HG03469 (cell line): ENCODE results near the gene EYA2.
"Not testable (repeated sequence)": the region's sequence is repeated elsewhere in the genome, so short reads cannot be mapped to it uniquely, and the experiment has no call there.

Experiments
- ATAC-seq: cut with Tn5 transposase; IDR thresholded peaks from one replicate; pipeline ENCODE4 v1.9.1; 2021; ENCODE audit warnings: mild to moderate bottlenecking, moderate library complexity, moderate number of reproducible peaks; ENCODE audit not compliant: unreplicated experiment

The EYA2 gene

DNA sequence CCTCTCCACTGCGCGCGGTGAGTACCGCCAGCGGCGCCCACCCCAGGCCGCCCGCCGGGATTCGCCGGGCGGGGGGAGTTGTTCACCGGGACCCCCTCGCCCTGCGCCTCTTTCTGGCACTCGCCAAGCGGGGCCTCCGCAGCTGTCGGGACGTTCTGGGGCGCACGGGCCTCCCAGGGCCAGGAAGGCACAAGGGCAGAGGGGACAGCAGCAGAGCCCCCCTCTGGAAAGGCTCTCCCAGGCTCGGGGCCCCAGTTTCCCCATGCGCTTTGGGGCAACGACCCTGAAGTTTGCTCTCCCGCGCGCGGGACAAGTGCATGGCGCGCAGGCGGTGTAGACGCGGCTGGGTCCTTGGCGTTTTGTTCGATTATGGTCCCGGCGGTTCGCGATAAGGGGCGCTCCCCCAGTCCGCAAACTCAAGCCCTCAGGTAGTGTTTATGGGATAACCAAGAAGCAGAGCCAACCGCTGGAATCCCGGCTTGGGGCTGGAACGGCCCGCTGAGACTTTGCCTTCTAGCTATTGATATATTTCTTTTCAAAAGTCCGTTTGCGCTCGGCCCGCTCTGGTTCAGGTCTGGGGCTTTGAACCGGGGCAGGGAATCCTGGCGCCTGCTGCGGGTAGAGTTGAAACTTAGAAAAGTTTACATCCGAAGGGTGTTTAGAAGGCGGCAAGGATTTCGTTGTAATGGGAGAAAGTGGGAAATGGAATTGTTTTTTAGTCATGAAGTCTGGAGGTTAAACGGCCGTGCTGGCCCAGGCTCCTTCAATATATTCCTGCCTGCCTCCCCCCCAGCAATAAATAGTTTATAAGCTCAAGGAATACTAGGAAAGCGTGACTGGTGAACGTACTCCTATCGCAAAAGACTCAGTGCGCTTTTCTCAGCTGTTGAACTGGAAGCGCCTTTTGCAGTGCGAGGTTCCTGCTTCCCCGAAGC, 595 bp downstream of the EYA2 start:
- ATAC-seq, result no peak

DNA sequence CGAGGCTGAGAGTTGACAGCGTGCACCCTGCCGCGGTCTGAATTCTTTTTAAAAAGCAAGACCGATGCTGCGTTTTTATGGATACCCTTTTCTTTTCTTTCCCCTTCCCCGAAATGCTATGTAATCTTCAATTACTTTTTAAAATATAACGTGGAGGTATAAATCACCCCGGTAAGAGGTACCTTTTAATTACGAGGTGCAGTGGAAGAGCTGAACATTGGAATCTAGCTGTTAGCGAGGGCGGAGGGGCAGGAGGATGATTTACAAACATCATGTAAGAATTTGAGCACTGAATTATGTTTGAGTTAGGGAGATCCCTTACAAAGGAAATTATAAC, 1.2 kb downstream of the EYA2 start:
- ATAC-seq, result no peak

DNA sequence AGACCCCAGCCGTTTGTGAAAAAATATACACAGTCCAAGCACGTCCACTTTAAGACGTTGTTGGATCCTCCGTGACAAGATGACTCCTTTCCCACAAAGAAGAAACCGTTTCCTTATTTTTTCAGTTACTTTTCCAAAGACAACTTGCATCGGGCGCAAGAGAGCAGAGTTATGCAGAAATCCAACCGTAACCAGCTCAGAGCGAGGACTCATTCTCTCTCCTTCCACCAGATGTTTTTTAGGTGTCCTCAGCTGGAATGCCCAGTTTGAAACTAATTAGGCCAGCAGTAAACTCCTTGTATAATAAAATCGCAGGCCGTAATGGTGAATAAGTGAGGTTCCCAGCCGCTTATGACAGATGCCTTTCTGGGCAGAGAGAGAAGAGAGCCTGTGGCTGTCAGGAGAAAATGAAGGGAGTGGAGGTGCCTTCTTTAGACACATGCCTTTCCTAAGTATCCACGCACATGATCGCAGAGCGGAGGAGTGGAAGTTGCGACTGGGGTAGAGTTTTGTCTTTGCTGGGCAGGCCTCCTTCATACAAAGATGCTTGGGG, 2.8 kb downstream of the EYA2 start:
- no peak for ATAC-seq

DNA sequence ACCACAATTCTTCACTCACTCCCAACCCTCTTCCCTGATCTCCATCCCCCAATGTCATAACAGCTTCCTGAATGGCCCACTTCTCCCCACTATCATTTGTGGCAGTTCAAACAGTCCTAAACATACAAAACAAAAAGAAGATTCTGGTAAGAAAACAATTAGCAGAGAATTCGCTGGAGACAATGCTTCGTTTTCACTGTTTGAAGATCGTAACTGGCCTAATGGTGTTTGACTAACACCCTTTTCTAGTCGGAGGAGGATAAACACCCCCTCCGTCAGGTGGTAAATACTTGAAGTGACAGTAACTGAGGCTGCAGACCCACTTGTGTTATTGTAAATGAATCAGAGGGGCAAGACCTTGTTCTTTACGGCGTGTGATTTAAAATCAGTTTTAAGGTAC, 3.8 kb downstream of the EYA2 start:
- no peak for ATAC-seq

DNA sequence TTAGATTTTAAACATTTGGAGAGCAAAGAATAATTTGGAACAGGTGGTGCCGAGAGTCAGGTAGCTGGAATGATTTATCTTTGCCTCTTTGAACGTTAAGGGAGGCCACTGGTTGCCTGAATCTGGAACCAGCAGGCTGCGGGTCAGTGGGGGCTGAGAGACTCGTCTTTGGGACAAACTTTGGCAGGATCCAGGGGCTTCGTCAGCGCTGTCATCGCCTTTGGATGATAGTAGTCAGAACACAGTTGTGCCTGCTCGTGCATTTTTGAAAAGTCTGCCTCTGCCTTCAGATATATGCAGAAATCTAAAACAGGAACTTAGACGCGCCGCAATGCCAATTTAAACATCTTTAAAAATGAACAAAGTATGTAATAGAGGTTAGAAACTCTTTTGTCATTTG, 5.0 kb downstream of the EYA2 start:
- no peak for ATAC-seq

DNA sequence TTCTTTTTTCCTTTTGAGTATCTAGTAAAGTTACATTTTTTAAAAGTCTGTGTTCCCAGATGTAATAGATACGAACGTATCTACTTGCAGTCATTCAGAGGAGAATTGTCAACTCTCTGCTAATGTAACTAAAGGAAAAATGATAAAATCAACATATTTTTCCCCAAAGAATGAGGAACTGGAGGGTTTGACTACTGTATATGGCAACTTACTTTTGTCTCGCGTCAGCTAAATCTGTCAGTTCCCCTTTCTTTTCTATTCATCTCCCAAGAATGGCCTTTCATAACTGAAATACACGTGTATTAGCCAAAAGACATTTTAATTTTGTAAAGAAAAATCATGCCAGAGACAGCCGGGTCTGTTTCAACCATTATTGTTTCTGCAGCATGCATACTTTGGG, 5.4 kb downstream of the EYA2 start:
- no peak for ATAC-seq

DNA sequence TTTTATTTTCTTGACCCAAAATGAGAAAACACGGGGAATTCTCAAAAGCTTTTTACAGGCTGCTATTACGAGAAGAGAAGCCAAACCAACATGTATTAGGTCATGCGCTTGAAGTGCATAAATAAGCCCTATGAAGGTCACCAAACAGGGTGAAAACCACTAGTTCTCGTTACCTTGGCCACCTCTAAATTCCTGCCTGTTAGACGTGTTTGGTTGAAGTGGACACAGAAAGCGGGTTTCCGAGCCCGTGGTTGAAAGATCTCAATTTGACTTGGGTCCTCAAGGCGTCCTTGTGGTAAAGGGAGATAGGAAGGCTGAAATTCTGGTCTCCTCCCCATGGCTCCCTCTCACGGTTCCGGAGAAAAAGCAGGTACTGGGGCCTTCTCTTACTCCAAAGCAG, 6.2 kb downstream of the EYA2 start:
- no peak for ATAC-seq

DNA sequence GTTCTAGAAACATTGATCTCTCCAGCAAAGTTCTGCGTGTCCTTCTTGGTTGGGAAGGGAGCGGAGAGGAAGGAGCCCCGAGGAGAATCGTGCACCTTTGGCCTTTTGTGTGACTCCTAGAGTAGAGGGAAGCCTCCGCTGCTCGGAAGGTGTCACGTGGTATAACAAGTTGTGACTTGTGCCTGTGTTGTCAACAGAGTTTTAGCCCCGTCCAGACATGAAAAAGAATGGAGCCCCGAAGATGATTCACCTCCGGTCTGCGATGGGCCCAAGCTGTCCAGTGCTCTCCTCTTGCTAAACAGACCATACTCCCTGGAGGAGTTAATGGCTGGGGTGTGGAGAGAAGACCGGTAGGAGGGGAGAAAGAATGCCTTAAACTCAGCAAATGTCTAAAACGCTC, 7.0 kb downstream of the EYA2 start:
- no peak for ATAC-seq

DNA sequence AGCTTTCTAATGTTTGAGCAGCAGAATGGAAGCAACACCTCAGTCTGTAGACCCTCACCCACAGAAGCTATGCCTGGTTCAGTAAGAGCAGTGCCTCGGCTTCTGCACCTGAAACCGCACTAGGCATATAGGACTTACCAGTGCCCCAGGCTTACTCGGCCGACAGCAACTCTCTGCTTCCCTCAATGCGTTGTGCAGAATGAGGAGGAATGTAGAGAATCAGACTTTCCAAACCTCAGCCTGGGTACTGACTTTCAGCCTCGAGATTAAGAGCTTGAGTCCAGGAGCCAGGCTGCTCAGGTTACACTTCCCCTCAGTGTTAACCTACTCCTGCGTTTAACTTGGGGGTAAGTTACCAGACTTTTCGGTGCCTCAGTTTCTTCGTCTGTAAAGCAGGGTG, 8.6 kb downstream of the EYA2 start:
- no peak for ATAC-seq

DNA sequence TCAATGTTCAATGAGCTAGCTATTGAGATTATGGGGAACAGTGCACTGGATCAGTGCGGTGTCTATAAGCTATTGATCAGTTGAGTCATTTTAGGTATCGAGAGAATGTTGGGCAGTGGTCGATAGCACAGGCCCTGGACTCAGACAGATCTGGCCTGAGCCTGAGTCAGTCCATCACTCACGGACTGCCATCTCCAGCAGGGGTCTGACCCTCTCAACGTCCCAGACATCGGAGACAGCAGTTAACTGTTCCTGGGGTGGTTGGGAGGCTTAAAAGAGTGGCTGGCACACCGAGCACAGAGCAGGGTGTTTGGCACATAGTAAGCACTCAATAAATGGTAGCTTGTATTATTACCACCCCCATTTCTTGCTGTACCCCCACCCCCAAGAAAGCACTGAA, 9.3 kb downstream of the EYA2 start:
- ATAC-seq, result no peak

DNA sequence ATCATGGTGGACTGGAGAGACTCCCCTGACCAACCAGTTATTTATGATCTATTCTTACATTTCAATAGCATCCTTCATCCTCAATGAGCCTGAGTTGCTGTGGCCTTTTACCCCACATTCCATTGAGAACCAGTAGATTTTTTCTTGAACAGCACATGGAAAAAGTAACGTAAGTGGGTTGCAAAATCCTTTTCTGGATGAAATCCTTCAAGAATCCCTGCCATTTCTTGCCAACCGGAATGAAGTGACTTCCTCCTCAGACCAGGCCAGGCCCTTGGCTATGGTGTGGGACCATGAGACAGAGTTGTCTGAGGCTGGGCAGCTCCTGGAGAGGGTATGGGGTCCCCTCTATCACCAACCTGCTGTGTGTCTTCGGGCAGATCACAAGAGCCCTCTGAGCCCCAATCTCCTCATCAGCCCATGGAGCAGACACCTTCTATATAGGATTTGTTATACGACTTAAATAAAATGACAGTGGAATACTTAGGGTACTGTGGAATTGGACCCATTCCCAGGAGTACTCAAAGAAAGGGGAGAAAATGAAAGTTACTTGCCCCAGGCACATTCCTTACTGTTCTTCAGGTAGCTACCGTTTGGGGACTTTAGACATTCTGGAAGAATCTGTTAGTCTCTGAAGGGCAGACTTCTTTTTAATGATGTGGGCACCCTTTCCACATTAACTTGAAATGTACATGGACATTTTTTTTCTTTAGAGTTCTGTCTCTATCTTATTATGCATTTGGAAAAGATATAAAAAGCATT, 10.9 kb downstream of the EYA2 start:
- no peak for ATAC-seq

DNA sequence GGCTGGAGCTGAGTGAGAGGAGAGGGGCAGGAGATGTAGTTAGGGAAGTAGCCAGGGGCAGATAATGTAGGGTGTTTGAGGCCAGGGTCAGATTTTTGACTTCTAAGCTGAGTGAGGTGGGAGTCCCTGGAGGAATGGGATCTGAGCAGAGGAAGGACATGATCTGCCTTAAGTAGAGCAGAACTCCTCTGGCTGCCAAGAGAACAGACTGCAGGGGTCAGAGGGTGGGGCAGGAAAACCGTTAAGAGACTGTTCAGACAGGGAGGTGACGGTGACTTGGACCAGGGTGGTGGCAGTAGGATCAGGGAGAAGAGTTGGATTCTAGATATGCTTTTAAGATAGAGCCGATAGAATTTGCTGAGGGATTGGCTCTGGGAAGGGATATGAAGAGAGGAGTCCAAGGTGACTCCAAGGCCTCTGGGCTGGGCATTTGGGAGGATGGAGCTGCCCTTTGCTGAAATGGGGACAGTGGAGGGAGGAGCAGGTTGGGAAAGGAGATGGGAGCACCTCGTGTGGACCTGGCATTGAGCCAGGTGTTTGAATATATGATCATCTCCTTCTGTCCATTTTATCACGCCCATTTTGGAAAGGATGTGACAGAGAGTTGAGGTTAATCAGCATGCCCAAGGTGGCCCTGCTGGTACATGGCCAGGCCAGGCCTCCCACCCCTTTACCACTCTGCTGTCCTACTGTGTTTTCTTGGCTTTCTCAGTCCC, 18.8 kb downstream of the EYA2 start:
- no peak for ATAC-seq

DNA sequence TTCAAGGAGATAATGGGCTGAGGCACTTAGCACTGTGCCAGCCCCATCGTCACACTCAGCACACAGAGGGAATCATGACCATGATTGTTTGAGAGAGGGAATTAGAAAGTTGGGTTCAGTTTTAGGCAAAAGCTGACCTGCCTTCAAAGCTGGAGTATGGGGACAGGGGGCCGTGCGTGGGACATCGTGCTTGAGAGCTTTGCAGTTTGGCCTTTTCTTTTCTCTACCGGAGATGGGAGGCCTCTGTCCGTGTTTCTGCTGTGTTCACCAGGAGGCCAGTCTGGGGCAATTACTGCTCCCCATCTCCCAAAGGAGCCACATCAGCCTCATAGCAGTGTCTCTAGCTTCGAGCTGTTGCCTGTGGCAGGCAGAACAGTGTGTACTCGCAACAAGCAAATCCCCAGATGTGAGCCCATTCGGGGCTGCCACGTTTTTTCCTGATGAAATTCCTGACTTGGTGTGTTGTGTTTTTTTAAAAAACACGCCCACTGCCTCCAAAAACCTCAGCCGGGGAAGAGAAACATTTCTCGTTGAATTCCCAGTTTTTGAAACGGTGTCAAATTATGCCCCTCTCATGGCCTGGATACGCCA, 20.2 kb downstream of the EYA2 start:
- ATAC-seq, result no peak

DNA sequence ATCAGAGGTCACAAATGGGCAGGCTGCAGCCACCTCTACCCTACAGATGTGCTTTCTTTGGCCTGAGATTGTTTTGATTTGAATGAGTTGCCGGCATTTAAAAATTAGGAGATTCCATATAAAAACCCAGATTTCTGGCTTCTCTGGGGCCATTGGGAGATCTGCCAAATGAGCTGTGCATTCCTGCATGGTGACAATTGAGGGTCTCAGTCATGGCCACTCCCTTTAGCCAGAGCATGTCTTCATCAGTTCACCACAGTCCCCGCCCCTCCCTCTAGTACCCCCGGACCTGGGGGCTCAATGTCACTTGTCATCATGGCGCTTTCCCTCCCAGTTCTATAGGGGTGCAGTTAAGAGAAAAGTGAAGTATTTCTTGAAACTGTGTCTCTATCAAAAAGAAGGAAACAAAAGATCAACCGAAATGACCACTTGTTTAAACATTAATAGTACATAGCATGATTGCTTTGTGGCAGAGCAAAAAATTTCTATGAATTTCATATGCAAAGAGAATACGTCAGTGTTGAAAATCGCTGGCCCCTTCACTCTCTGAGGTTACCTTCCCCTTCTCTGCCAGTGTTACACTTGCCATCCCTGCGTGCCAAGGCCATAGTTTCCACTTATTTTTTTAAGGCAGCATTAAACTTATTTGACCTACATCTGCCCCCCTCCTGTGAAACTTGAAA, 21.1 kb downstream of the EYA2 start:
- no peak for ATAC-seq

DNA sequence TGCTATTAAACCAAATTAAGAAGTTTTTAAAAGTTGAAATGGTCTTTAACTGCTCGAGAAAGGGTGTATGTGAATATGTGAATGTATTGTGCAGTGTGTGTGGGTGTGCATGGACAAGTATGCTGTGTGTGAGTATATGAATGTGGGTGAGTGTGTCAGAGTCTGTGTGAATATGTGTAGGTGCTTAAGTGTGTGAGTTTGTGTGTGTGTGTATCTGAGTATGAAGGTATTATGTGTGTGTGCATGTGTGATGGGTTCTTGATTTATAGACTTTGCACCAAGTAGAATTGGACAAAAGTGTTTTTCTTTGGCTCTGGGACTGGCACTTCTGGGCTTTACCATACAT, 21.6 kb downstream of the EYA2 start:
- no peak for ATAC-seq

DNA sequence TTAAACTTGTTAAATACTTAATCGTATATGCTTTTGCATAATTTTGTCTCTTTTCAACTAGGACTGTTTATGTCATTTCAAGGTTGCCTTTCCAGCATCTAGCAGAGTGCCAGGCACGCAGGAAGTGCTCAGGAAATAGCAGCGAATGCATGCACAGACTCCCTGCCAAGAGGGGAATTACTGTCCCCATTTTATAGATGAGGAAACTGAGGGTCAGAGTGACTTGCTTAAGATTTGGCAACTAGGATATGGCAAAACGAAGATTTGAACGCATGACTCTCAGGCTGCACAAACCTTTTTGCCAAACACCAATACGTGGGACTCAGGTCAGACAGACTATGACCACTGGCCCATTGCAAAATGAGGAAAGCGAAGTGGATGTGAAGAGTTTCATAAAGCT, 22.5 kb downstream of the EYA2 start:
- no peak for ATAC-seq

DNA sequence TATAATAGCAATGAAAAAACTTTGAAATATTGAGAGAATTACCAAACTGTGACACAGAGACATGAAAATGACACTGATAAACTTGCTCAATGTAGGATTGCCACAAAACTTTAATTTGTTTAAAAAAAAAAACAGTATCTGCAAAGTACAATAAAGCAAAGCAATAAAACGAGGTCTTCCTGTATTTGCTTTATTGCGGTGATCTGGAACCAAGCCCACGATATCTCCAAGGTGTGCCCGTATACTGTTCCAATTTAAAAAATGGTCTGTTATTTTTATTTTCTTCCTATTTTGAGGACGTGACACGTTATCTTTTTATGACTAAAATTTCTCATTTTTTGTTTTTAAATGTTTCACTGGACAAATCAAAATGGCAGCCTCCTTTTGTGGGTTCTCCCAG, 25.5 kb downstream of the EYA2 start:
- ATAC-seq, result no peak

DNA sequence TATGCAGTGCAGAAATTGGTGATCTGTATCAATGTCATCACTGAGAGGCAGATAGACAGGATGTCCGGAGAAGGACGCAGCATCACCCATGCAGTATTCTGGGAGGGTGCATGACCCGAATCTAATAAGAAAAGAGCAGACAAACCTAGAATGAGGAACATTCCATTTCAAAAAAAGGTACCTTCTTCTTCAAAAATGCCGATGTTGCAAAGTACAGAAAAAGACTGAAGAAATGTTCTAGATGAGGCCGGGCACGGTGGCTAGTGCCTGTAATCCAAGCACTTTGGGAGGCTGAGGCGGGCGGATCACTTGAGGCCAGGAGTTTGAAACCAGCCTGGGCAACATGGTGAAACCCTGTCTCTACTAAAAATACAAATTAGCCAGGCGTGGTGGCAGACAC, 28.2 kb downstream of the EYA2 start:
- ATAC-seq, result not testable (repeated sequence)

DNA sequence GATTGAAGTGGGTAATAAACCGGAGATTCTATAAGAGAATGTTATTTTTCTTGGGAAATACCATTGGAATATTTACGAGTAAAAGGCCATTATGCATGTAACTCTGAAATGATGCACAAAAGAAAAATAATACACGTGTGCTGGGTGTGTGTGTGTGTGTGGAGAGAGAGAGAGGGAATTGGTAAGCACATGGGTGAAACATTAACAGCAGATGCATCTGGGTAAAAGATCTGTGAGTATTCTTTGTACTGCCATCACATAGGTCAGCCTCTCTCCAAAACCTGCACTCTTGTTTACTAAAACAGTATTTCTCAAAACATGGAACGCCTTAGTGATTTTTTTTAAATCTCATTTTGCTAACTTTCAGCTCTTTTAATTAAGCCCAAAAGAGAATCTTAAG, 28.9 kb downstream of the EYA2 start:
- ATAC-seq, result no peak

DNA sequence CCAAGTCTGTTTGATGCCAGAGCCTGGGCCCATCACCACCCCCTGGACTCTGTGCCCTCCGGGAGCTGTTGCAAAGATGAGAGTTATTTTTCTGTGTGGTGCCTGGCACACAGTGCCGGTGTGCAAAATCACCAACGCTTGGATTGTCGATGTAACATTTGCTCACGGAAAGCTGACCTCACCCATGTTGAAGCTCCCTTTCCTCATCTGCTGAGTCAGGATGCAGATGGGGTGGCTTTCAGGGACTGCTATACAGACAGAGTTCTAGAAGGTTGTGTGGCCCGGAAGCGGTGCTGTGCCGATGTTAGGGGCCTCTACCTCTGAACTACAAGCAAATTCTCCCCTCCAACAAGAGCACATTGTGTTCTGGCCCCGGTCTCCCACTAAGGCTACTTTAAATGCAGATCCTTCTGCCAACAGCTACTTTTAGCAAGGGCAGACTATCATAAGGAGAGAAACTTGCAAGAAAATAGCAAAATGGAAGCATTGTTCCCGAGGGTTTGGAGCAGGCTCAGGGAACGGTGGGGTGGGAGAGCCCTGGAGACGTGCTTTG, 34.0 kb downstream of the EYA2 start:
- no peak for ATAC-seq
